ENCODE data around the gene THSD4. TPM values are rescaled to one million over a fixed set of nuclear protein-coding genes. Genes with fewer than 3 reads are reported as not detected.

Gene THSD4
- total RNA-seq, 2 experiments from 2014 or later = not detected

DNA sequence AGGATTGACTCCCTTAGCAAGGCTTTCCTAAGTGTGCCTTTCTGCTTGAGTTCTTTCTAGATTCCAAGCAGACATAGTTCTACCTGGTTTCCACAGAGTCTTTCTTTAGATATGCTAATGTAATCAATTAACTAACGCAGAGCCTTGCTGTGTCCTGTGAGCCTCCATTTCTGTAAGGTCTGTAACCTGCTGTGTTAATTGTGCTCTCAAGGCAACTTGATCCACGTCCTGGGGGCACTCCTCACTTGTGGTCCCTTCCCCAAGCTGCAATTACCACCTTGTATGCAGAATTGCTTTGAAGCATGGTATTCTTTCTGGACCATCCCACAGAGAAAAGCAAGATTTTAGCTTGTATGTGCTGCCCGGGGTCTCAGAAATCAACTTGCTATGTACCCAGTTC lies 29.5 kb upstream of the THSD4 start:
- Histone ChIP-seq H3K27ac (ENCODE audit: low read depth in 1 of 2, low read length in 2 of 2) (no peak overlapping the region), H3K36me3 (ENCODE audit: insufficient read depth, low read length) (no peaks in the 10 kb centered on the region), H3K4me1 (ENCODE audit: insufficient read depth, low read length) (no peaks in the 10 kb centered on the region), H3K4me3 (ENCODE audit: low read length) (no peak overlapping the region), H3K9me3 (ENCODE audit: control insufficient read depth in 1 of 2, insufficient read depth in 1 of 2, low read length in 2 of 2) (no peaks in the 10 kb centered on the region), H3K27me3 (ENCODE audit: control insufficient read depth in 1 of 2, insufficient read depth in 2 of 2, low read length in 2 of 2) (peaks cover 9 to 10% of the 10 kb centered on the region in 2 experiments)
- CTCF ChIA-PET = no interaction called here
- peaks cover 2% of the 10 kb centered on the region for H3K9me3 Mint-ChIP-seq
- no peak overlapping the region for H3K4me3 Mint-ChIP-seq
- POLR2A ChIA-PET = no interaction called here
- intact Hi-C loops (cut with DNase I, micrococcal nuclease) = no loop called here
- no peak for ATAC-seq (ENCODE audit: poor library complexity)
- H3K4me1 Mint-ChIP-seq (ENCODE audit: low read depth) = no peaks in the 10 kb centered on the region
- H3K27ac Mint-ChIP-seq = no peak overlapping the region
- H3K27me3 Mint-ChIP-seq = peaks cover 81% of the 10 kb centered on the region
- no peak for DNase-seq
- H3K36me3 Mint-ChIP-seq (ENCODE audit: low read depth) = no peaks in the 10 kb centered on the region
- TF ChIP-seq, protein P1, sequence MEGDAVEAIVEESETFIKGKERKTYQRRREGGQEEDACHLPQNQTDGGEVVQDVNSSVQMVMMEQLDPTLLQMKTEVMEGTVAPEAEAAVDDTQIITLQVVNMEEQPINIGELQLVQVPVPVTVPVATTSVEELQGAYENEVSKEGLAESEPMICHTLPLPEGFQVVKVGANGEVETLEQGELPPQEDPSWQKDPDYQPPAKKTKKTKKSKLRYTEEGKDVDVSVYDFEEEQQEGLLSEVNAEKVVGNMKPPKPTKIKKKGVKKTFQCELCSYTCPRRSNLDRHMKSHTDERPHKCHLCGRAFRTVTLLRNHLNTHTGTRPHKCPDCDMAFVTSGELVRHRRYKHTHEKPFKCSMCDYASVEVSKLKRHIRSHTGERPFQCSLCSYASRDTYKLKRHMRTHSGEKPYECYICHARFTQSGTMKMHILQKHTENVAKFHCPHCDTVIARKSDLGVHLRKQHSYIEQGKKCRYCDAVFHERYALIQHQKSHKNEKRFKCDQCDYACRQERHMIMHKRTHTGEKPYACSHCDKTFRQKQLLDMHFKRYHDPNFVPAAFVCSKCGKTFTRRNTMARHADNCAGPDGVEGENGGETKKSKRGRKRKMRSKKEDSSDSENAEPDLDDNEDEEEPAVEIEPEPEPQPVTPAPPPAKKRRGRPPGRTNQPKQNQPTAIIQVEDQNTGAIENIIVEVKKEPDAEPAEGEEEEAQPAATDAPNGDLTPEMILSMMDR (IDR thresholded peaks at IDR 0.05) = no peak

DNA sequence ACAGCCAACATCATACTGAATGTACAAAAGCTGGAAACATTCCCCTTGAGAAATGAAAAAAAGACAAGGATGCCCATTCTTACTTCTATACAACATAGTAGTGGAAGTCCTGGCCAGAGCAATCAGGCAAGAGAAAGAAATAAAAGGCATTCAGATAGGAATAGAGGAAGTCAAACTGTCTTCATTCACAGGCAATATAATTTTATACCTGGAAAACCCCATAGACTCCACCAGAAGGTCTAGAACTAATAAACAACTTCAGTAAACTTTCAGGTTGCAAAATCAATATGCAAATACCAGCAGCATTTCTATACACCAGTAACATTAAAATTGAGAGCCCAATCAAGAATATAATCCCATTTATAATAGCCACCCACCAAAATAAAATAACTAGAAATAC lies 27.1 kb upstream of the THSD4 start:
- H3K36me3 Mint-ChIP-seq (ENCODE audit: low read depth) = no peaks in the 10 kb centered on the region
- ATAC-seq (ENCODE audit: poor library complexity) (no peak), DNase-seq (no peak)
- H3K4me3 Mint-ChIP-seq = no peak overlapping the region
- ChIA-PET CTCF (no interaction called here), POLR2A (no interaction called here)
- H3K36me3 ChIP-seq (ENCODE audit: insufficient read depth, low read length) = no peaks in the 10 kb centered on the region
- TF ChIP-seq, protein P1 (IDR thresholded peaks at IDR 0.05) = no peak
- H3K27me3 Mint-ChIP-seq = peaks cover 69% of the 10 kb centered on the region
- H3K27me3 ChIP-seq (ENCODE audit: control insufficient read depth in 1 of 2, insufficient read depth in 2 of 2, low read length in 2 of 2) = peaks cover 11 to 13% of the 10 kb centered on the region in 2 experiments
- no peaks in the 10 kb centered on the region for H3K9me3 ChIP-seq (ENCODE audit: control insufficient read depth in 1 of 2, insufficient read depth in 1 of 2, low read length in 2 of 2)
- peaks cover 2% of the 10 kb centered on the region for H3K9me3 Mint-ChIP-seq
- intact Hi-C loops (cut with DNase I, micrococcal nuclease) = no loop called here
- no peak overlapping the region for H3K27ac Mint-ChIP-seq
- H3K4me1 ChIP-seq (ENCODE audit: insufficient read depth, low read length) = no peaks in the 10 kb centered on the region
- no peaks in the 10 kb centered on the region for H3K4me1 Mint-ChIP-seq (ENCODE audit: low read depth)
- H3K27ac ChIP-seq (ENCODE audit: low read depth in 1 of 2, low read length in 2 of 2) = no peak overlapping the region
- H3K4me3 ChIP-seq (ENCODE audit: low read length) = no peak overlapping the region

DNA sequence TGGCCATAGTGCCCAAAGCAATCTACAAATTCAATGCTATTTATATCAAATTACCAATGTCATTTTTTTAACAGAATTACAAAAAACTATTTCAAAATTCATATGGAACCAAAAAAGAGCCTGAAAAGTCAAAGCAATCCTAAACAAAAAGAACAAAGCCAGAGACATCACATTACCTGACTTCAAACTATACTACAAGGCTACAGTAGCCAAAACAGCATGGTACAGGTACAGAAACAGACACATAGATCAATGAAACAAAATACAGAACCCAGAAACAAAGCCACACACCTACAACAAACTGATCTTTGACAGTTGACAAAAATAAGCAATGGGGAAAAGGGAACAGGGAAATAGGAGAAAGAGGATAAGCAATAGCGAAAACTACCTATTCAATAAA lies 26.6 kb upstream of the THSD4 start:
- TF ChIP-seq, protein P1 (IDR thresholded peaks at IDR 0.05) = no peak
- Mint-ChIP-seq H3K27me3 (peaks cover 70% of the 10 kb centered on the region), H3K27ac (no peak overlapping the region), H3K4me1 (ENCODE audit: low read depth) (no peaks in the 10 kb centered on the region), H3K9me3 (peaks cover 2% of the 10 kb centered on the region), H3K4me3 (no peak overlapping the region), H3K36me3 (ENCODE audit: low read depth) (no peaks in the 10 kb centered on the region)
- Histone ChIP-seq H3K27ac (ENCODE audit: low read depth in 1 of 2, low read length in 2 of 2) (no peak overlapping the region), H3K4me1 (ENCODE audit: insufficient read depth, low read length) (no peaks in the 10 kb centered on the region), H3K27me3 (ENCODE audit: control insufficient read depth in 1 of 2, insufficient read depth in 2 of 2, low read length in 2 of 2) (peaks cover 11 to 13% of the 10 kb centered on the region in 2 experiments), H3K9me3 (ENCODE audit: control insufficient read depth in 1 of 2, insufficient read depth in 1 of 2, low read length in 2 of 2) (no peaks in the 10 kb centered on the region), H3K4me3 (ENCODE audit: low read length) (no peak overlapping the region), H3K36me3 (ENCODE audit: insufficient read depth, low read length) (no peaks in the 10 kb centered on the region)
- ATAC-seq (ENCODE audit: poor library complexity) (no peak), DNase-seq (no peak)
- intact Hi-C loops (cut with DNase I, micrococcal nuclease) = no loop called here
- POLR2A ChIA-PET = no interaction called here
- CTCF ChIA-PET = no interaction called here

Measured in CD4-positive, alpha-beta T cell (primary cell).